B cell (primary cell): ENCODE data around the gene DNHD1. TPM values are rescaled to one million over a fixed set of nuclear protein-coding genes. Genes with fewer than 3 reads are reported as not detected.

Source experiments
- ATAC-seq: fragments of 200-7000 bp; cut with Tn5 transposase; one replicate; pipeline ENCODE4 v1.10.0; 2021; ENCODE audit warnings: low read depth, mild to moderate bottlenecking, moderate number of reproducible peaks, moderate library complexity
- CTCF ChIA-PET: fragments of 350-600 bp; sonication (Branson Sonifier 250); formaldehyde crosslinking; loops from one replicate; lab custom pipeline; 2021; ENCODE audit warnings: antibody characterized with exemption, inconsistent platforms; lab: Charles Lee
- POLR2A ChIA-PET: fragments of 350-600 bp; sonication (Branson Sonifier 250); formaldehyde crosslinking; loops from one replicate; lab custom pipeline; 2021; ENCODE audit warnings: antibody characterized with exemption; lab: Charles Lee
- DNase-seq: peaks from one replicate; pipeline ENCODE4 v3.0.0; 2013
- H2AFZ ChIP-seq: 2 replicates; pipeline ENCODE4 v1.6.1; 2012; ENCODE audit warnings: mild to moderate bottlenecking, low read depth, low read length; ENCODE audit not compliant: insufficient read depth, poor library complexity, severe bottlenecking
- H3K27ac ChIP-seq, 2 donors: 1 replicate in 1 of 2; 2 replicates in 1 of 2; pipeline ENCODE4 v1.5.1; 2012 to 2013; ENCODE audit warnings: low read length in 2 of 2, mild to moderate bottlenecking in 2 of 2, moderate library complexity in 1 of 2
- H3K27me3 ChIP-seq, 4 experiments: fragments of 200-600 bp in 1 of 4; sonication (generic) in 1 of 4; replicated peaks in 1 of 4; 1 replicate in 2 of 4; 2 replicates in 2 of 4; pipeline versions ENCODE4 v1.6.1 to v1.7.0; 2013 to 2016; ENCODE audit warnings: low read length in 3 of 4, mild to moderate bottlenecking in 2 of 4, mixed read lengths in 1 of 4, moderate library complexity in 1 of 4; ENCODE audit not compliant: insufficient read depth in 4 of 4, control insufficient read depth in 3 of 4; ENCODE audit errors: control extremely low read depth in 1 of 4
- H3K36me3 ChIP-seq, 2 experiments: replicated peaks in 1 of 2; 1 replicate in 1 of 2; 2 replicates in 1 of 2; pipeline versions ENCODE4 v1.6.1 to v1.7.1; 2013; ENCODE audit warnings: low read length in 1 of 2; ENCODE audit not compliant: insufficient read depth in 2 of 2, control insufficient read depth in 1 of 2; ENCODE audit errors: control extremely low read depth in 1 of 2, extremely low read depth in 1 of 2
- H3K4me1 ChIP-seq, 2 donors: fragments of 200-600 bp in 1 of 2; sonication (generic) in 1 of 2; 1 replicate in 1 of 2; 2 replicates in 1 of 2; pipeline versions ENCODE4 v1.5.1 to v1.6.1; 2013 to 2017; ENCODE audit warnings: low read length in 2 of 2; ENCODE audit not compliant: control insufficient read depth in 2 of 2, insufficient read depth in 2 of 2
- H3K4me2 ChIP-seq: replicated peaks from 2 replicates; pipeline ENCODE3; 2012; ENCODE audit warnings: mild to moderate bottlenecking, low read depth, low read length; ENCODE audit not compliant: poor library complexity, severe bottlenecking
- H3K4me3 ChIP-seq, 5 experiments: fragments of 200-600 bp in 1 of 5; sonication (generic) in 1 of 5; 1 replicate in 3 of 5; 2 replicates in 2 of 5; pipeline versions ENCODE4 v1.5.1 to v1.7.0; 2011 to 2016; ENCODE audit warnings: low read length in 4 of 5, mild to moderate bottlenecking in 4 of 5, low read depth in 2 of 5, control low read depth in 1 of 5, moderate library complexity in 1 of 5; ENCODE audit not compliant: insufficient read depth in 1 of 5; ENCODE audit errors: control extremely low read depth in 1 of 5, extremely low read depth in 1 of 5
- H3K79me2 ChIP-seq: fragments of 200-600 bp; sonication (generic); one replicate; pipeline ENCODE4 v1.6.0; 2016; ENCODE audit warnings: low read length; ENCODE audit not compliant: control insufficient read depth, insufficient read depth
- H3K9ac ChIP-seq: fragments of 200-600 bp; sonication (generic); 2 replicates; pipeline ENCODE4 v1.6.1; 2017; ENCODE audit warnings: mild to moderate bottlenecking, low read length, moderate library complexity
- H3K9me3 ChIP-seq, 3 donors: one replicate each; pipeline versions ENCODE4 v1.6.1 to v1.7.1; 2013; ENCODE audit warnings: low read length in 2 of 3; ENCODE audit not compliant: control insufficient read depth in 2 of 3, insufficient read depth in 1 of 3; ENCODE audit errors: control extremely low read depth in 1 of 3
- H4K20me1 ChIP-seq: 2 replicates; pipeline ENCODE4 v1.6.0; 2012; ENCODE audit warnings: mild to moderate bottlenecking, low read length; ENCODE audit not compliant: insufficient read depth, control insufficient read depth, poor library complexity, severe bottlenecking
- H3K27ac Mint-ChIP-seq: one replicate; pipeline ENCODE4 v1.8.0; 2021; ENCODE audit warnings: mixed read lengths
- H3K27me3 Mint-ChIP-seq: one replicate; pipeline ENCODE4 v1.8.0; 2021; ENCODE audit warnings: mixed read lengths
- H3K4me1 Mint-ChIP-seq: one replicate; pipeline ENCODE4 v1.8.0; 2021; ENCODE audit warnings: mixed read lengths
- H3K4me3 Mint-ChIP-seq: one replicate; pipeline ENCODE4 v1.8.0; 2021; ENCODE audit warnings: mixed read lengths
- H3K9me3 Mint-ChIP-seq: one replicate; pipeline ENCODE4 v1.8.0; 2022; ENCODE audit warnings: mixed read lengths; ENCODE audit not compliant: insufficient read depth
- EZH2 ChIP-seq: IDR thresholded peaks from 2 replicates; pipeline ENCODE4 v1.6.1; 2012; ENCODE audit warnings: borderline replicate concordance, low read depth, mild to moderate bottlenecking, moderate library complexity, low read length; ENCODE audit not compliant: insufficient read depth, poor library complexity, severe bottlenecking
- WGBS: methylation state at CpG from one replicate; pipeline ENCODE4 v1.1.5; 2013; ENCODE audit warnings: missing lambda C conversion rate; ENCODE audit not compliant: insufficient coverage; 5-methylcytosine and 5-hydroxymethylcytosine counted together
- intact Hi-C: fragments of 100-400 bp; cut with micrococcal nuclease; formaldehyde crosslinking; loops from one replicate; pipeline ENCODE4 v1.10.0; 2022
- polyA plus RNA-seq: library from polyadenylated mRNA; depleted of rRNA; stranded (reverse); fragments of >200 nt; gene quantifications from 2 replicates; pipeline ENCODE4 v1.2.3, GENCODE V29; 2012
- total RNA-seq, 2 donors: library from RNA; stranded (reverse); fragments of 120-200 nt in 1 of 2; gene quantifications; 1 replicate in 1 of 2; 2 replicates in 1 of 2; pipeline versions ENCODE4 v1.2.3 to v1.2.4, GENCODE V29; 2013 to 2022
- TF ChIP-seq, protein P1 (sequence below): fragments of 200-600 bp; IDR thresholded peaks from one replicate; pipeline ENCODE4 v1.8.0; 2022; ENCODE audit warnings: antibody characterized with exemption, mild to moderate bottlenecking

Gene DNHD1
- total and polyA plus RNA-seq, 2 donors (not counting 1 experiment from before 2014, with no cell fraction given): 53.9 to 58.2 TPM

DNA sequence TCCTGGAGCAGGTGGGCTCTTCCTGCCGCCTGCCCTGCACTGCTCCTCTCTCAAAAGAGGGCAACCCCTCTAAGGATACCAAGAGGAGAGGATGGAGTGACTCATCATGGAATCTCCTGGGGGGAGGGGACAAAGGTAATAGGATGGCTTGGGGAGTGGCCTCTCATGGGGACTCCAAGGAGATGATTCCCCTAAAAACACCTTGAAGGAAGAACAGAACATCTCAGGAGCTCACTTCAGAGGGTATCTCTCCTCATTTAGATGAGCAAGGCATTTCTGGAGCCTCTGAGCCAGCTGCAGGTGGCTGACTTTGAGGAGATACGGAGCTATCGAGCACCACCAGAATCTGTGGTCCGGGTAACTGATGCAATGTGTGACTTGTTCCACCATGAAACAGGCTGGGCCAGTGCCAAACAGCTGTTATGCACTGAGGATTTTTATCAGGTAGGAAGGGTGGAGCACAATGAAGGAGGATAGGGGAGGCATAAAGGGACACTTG, 66.1 kb downstream of the DNHD1 start:
- TF ChIP-seq, protein P1, sequence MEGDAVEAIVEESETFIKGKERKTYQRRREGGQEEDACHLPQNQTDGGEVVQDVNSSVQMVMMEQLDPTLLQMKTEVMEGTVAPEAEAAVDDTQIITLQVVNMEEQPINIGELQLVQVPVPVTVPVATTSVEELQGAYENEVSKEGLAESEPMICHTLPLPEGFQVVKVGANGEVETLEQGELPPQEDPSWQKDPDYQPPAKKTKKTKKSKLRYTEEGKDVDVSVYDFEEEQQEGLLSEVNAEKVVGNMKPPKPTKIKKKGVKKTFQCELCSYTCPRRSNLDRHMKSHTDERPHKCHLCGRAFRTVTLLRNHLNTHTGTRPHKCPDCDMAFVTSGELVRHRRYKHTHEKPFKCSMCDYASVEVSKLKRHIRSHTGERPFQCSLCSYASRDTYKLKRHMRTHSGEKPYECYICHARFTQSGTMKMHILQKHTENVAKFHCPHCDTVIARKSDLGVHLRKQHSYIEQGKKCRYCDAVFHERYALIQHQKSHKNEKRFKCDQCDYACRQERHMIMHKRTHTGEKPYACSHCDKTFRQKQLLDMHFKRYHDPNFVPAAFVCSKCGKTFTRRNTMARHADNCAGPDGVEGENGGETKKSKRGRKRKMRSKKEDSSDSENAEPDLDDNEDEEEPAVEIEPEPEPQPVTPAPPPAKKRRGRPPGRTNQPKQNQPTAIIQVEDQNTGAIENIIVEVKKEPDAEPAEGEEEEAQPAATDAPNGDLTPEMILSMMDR: no peak
- no peak for TF ChIP-seq EZH2
- no peak overlapping the region for H3K9ac ChIP-seq
- intact Hi-C loops: no loop called here

DNA sequence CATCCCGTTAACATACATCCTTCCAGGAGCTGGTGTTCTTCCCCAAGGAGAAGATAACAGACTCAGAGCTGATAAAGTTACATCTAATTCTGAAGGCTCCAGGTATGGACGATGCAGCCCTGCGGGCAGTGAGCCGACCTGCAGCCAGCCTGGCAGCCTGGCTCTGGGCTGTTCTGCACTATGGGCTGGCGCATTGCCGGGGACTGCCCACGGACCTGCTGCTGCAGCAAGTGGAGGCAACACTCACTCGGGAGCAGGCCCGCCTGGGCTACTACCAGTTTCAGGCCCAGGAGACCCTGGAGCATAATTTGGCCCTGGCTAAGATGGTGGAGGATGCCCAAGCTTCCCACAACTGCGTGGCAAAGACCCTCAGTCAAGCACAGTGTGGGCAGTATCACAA, 66.6 kb downstream of the DNHD1 start:
- Histone ChIP-seq H3K4me2 (no peak overlapping the region), H3K79me2 (no peaks in the 10 kb centered on the region), H3K27ac (no peak overlapping the region), H4K20me1 (no peaks in the 10 kb centered on the region), H3K27me3 (no peaks in the 10 kb centered on the region), H3K9ac (no peak overlapping the region), H3K4me3 (no peak overlapping the region), H3K9me3 (no peaks in the 10 kb centered on the region), H3K36me3 (peaks cover 0 to 2% of the 10 kb centered on the region in 2 experiments), H3K4me1 (no peaks in the 10 kb centered on the region), H2AFZ (no peak overlapping the region)
- Mint-ChIP-seq H3K4me3 (no peak overlapping the region), H3K27me3 (no peaks in the 10 kb centered on the region), H3K9me3 (no peaks in the 10 kb centered on the region), H3K27ac (no peak overlapping the region), H3K4me1 (no peaks in the 10 kb centered on the region)
- ATAC-seq: no peak
- DNase-seq: no peak
- 98% methylated on average over 10 of the region's 10 CpGs for WGBS
- no peak for TF ChIP-seq EZH2
- TF ChIP-seq, protein P1: no peak
- POLR2A ChIA-PET: interaction anchor here (0.6 kb wide), 1 partner anchor 12 kb away, joined by 3 read pairs; no protein-coding TSS in a partner anchor
- intact Hi-C loops: no loop called here
- CTCF ChIA-PET: interaction anchor here (0.6 kb wide), 1 partner anchor 33 kb away, joined by 3 read pairs; no protein-coding TSS in a partner anchor

More for the DNA sequence above, 66.1 kb downstream of the DNHD1 start:
- Histone ChIP-seq H3K79me2 (no peaks in the 10 kb centered on the region), H3K4me1 (no peaks in the 10 kb centered on the region), H3K27me3 (no peaks in the 10 kb centered on the region), H3K9me3 (no peaks in the 10 kb centered on the region), H4K20me1 (no peaks in the 10 kb centered on the region), H3K4me3 (no peak overlapping the region), H3K4me2 (no peak overlapping the region), H2AFZ (no peak overlapping the region), H3K36me3 (peaks cover 0 to 2% of the 10 kb centered on the region in 2 experiments), H3K27ac (no peak overlapping the region)
- Mint-ChIP-seq H3K27me3 (no peaks in the 10 kb centered on the region), H3K4me3 (no peak overlapping the region), H3K9me3 (no peaks in the 10 kb centered on the region), H3K27ac (no peak overlapping the region), H3K4me1 (no peaks in the 10 kb centered on the region)
- POLR2A ChIA-PET: interaction anchor here (0.6 kb wide), 1 partner anchor 12 kb away, joined by 3 read pairs; no protein-coding TSS in a partner anchor
- ATAC-seq (no peak), DNase-seq (no peak)
- WGBS: 93% methylated on average over 3 of the region's 4 CpGs
- CTCF ChIA-PET: interaction anchor here (0.6 kb wide), 1 partner anchor 33 kb away, joined by 3 read pairs; no protein-coding TSS in a partner anchor
